Astrocyte of the cerebellum (primary cell): ENCODE measurements around the gene GAK.
"Not testable (repeated sequence)": the region's sequence is repeated elsewhere in the genome, so short reads cannot be mapped to it uniquely, and the experiment has no call there.

Experiments
- DNase-seq: peaks from one replicate; pipeline ENCODE4 v3.0.0-alpha.2; 2011; ENCODE audit warnings: low read depth
- H3K4me3 ChIP-seq: 2 replicates; pipeline ENCODE4 v1.5.1; 2011; ENCODE audit warnings: mild to moderate bottlenecking, low read depth, low read length, moderate library complexity
- in situ Hi-C: cut with HindIII; loops from 2 replicates; pipeline ENCODE4 v1.10.0; 2017; ENCODE audit warnings: low sequenced_read_pairs
- TF ChIP-seq, protein P1 (sequence below): IDR thresholded peaks from 2 replicates; pipeline ENCODE4 v1.5.1; 2012; ENCODE audit warnings: low read length, low read depth, moderate library complexity, mild to moderate bottlenecking; ENCODE audit errors: missing control alignments

The GAK gene

DNA sequence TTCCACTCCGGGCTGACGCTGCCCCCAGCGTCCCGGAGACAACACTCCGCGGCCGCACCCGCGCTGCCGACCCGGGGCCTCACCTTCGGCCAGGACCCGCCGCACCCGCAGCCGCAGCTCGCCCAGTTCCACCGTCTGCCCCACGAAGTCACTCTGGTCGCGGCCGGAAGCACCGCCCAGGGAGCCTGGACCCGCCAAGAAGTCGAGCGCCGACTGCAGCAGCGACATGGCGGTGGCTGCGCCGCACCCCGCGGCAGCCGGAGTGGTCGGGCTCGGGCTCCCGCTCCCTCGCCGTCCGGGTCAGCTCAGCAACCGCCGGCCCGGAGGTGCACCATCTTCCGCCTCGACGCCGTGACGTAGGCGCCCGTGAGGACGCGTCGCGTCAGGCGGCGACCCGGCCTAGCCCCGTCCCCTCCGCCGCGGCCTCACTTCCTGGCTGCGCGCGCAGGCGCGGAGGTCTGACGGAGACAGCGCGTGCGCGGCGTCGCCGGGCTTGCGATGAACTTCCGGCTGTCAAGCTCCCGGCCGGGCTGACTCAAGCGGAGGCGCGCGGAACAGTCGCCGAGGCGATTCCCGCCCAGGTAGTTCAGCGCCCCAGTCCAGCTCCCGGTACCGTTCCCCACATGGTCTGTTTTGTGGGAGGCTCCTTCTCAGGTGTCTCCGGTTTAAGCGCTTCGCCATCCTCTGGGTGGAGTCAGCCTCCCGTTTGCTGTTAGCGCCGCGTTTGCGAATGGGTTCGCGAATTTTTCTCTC is at the start of gene GAK, which contains the start of gene TMEM175:
Gene GAK (minus strand): TSS at position 357 of the 753 bp plus-strand sequence. CDS start 129 bp downstream, at position 228.
Gene TMEM175 (plus strand): TSS at position 501 of the 753 bp plus-strand sequence. CDS start 15,280 bp downstream, outside the sequence.
- TF ChIP-seq, protein P1, sequence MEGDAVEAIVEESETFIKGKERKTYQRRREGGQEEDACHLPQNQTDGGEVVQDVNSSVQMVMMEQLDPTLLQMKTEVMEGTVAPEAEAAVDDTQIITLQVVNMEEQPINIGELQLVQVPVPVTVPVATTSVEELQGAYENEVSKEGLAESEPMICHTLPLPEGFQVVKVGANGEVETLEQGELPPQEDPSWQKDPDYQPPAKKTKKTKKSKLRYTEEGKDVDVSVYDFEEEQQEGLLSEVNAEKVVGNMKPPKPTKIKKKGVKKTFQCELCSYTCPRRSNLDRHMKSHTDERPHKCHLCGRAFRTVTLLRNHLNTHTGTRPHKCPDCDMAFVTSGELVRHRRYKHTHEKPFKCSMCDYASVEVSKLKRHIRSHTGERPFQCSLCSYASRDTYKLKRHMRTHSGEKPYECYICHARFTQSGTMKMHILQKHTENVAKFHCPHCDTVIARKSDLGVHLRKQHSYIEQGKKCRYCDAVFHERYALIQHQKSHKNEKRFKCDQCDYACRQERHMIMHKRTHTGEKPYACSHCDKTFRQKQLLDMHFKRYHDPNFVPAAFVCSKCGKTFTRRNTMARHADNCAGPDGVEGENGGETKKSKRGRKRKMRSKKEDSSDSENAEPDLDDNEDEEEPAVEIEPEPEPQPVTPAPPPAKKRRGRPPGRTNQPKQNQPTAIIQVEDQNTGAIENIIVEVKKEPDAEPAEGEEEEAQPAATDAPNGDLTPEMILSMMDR, result peak; percentile 10
- peak; percentile 83 for DNase-seq
- in situ Hi-C loops, result loop anchor here (5.0 kb wide), 2 partner anchors 40 to 85 kb away; partner anchors contain the start of gene DGKQ
- peak within 1 kb of the TSS; percentile 99 for H3K4me3 ChIP-seq

- in situ Hi-C loops, result no loop called here
- TF ChIP-seq, protein P1, result no peak
- DNase-seq, result no peak
- no peak overlapping the region for H3K4me3 ChIP-seq
These were observed 47.0 kb upstream of the GAK start for GRCh38 chr4:978957-979701.

DNA sequence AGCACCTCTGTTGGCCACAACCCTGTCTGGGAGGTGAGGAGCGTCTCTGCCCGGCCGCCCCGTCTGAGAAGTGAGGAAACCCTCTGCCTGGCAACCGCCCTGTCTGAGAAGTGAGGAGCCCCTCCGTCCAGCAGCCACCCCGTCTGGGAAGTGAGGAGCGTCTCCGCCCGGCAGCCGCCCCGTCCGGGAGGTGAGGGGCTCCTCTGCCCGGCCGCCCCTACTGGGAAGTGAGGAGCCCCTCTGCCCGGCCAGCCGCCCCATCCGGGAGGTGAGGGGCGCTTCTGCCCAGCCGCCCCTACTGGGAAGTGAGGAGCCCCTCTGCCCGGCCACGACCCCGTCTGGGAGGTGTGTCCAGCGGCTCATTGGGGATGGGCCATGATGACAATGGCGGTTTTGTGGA is 43.9 kb upstream of the GAK start:
- in situ Hi-C loops, H3K4me3 ChIP-seq: not testable (repeated sequence)

DNA sequence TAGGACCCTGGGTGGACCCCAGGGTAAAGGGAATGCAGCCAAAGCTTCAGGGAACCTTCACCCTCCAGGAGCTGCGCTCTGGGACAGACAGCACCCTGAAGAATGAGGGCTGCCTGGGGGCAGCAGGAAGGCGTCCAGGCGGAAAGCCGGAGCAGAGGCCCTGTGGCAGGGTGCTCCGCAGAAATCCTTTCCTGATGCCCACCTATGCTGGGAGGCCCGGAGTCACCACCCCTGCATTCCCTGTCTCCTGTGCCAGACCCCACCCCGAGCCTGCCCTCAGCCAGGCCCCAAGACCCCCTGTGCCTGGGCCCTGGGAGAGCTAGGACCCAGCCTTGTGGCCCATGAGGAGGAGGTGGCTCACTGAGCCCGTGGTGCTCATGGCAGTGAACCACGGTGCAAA is 42.6 kb upstream of the GAK start:
- in situ Hi-C loops, result loop anchor here (5.0 kb wide), 2 partner anchors 42 to 58 kb away; partner anchors contain the start of genes GAK and TMEM175
- DNase-seq, result no peak
- TF ChIP-seq, protein P1, result no peak
- H3K4me3 ChIP-seq, result no peak overlapping the region

More for the DNA sequence above, 43.9 kb upstream of the GAK start:
- DNase-seq, result not testable (repeated sequence)

- TF ChIP-seq, protein P1, result no peak
- H3K4me3 ChIP-seq, result peak within 1 kb of the TSS; percentile 67
- peak; percentile 24 for DNase-seq
- in situ Hi-C loops, result loop anchor here (5.0 kb wide), 2 partner anchors 41 to 59 kb away; partner anchors contain the start of genes GAK and TMEM175
These were observed 41.6 kb upstream of the GAK start, which contains the start of gene DGKQ for GRCh38 chr4:973431-974397. DGKQ (minus strand) TSS chr4:973569; CDS start chr4:973482, 87 bp downstream.

- peak overlapping the region; percentile 67 for H3K4me3 ChIP-seq
- in situ Hi-C loops, result loop anchor here (5.0 kb wide), 2 partner anchors 41 to 59 kb away; partner anchors contain the start of genes GAK and TMEM175
- DNase-seq, result no peak
- TF ChIP-seq, protein P1, result no peak
These were observed 40.7 kb upstream of the GAK start for GRCh38 chr4:972651-973424.
